ENCODE measurements around the gene BTBD9.

DNA sequence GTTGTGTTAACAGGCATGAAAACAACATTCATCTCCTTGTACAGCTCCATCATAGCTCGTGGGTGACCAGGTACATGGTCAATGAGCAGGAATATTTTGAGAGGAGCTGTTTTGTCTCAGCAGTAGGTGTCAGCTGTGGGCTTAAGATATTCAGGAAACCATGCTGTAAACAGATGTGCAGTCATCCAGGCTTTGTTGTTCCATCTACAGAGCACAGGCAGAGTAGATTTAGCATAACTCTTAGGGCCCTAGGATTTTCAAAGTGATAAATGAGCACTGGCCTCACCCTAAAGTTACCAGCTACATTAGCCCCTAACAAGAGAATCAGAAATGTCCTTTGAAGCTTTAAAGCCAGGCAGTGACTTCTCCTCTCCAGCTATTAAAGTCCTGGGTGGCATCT, 154.2 kb downstream of the BTBD9 start:
- TF ChIP-seq EZH2 (IDR thresholded peaks at IDR 0.05; ENCODE audit: borderline replicate concordance, low read depth, low read length, severe bottlenecking): no peak
- TF ChIP-seq, protein P1, sequence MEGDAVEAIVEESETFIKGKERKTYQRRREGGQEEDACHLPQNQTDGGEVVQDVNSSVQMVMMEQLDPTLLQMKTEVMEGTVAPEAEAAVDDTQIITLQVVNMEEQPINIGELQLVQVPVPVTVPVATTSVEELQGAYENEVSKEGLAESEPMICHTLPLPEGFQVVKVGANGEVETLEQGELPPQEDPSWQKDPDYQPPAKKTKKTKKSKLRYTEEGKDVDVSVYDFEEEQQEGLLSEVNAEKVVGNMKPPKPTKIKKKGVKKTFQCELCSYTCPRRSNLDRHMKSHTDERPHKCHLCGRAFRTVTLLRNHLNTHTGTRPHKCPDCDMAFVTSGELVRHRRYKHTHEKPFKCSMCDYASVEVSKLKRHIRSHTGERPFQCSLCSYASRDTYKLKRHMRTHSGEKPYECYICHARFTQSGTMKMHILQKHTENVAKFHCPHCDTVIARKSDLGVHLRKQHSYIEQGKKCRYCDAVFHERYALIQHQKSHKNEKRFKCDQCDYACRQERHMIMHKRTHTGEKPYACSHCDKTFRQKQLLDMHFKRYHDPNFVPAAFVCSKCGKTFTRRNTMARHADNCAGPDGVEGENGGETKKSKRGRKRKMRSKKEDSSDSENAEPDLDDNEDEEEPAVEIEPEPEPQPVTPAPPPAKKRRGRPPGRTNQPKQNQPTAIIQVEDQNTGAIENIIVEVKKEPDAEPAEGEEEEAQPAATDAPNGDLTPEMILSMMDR (IDR thresholded peaks at IDR 0.05; ENCODE audit: borderline replicate concordance, extremely low read depth, low read length, poor library complexity, severe bottlenecking): no peak

Data from DND-41 (cell line).